ENCODE measurements around the gene EML1. TPM values are rescaled to one million over a fixed set of nuclear protein-coding genes. Genes with fewer than 3 reads are reported as not detected.

The EML1 gene
- total RNA-seq, 1 donor from 2014 or later = 34.9 TPM

DNA sequence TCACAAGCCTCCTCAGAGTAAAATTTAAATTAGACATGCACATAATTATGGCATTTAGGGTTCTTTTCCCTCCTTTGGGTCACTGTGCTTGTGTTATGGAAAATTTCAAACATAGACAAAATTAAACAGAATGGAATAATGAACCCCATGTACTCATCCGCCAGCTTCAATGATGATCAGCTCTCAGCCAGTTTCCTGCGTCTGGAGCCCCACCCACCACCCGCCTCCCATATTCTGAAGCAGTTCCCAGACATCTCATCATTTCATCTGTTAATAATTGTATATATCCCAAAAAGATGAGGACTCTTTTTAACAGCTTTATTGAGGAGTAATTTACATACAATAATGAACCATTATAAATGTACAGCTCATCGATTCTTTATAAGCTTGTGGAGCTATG lies 128.2 kb downstream of the EML1 start:
- Mint-ChIP-seq H3K4me3 (ENCODE audit: low read depth) (no peak overlapping the region), H3K27ac (no peak overlapping the region), H3K27me3 (no peaks in the 10 kb centered on the region), H3K9me3 (ENCODE audit: low read depth) (no peaks in the 10 kb centered on the region), H3K36me3 (ENCODE audit: insufficient read depth) (peaks cover 25% of the 10 kb centered on the region), H3K4me1 (ENCODE audit: low read depth) (no peaks in the 10 kb centered on the region)
- TF ChIP-seq, protein P1, sequence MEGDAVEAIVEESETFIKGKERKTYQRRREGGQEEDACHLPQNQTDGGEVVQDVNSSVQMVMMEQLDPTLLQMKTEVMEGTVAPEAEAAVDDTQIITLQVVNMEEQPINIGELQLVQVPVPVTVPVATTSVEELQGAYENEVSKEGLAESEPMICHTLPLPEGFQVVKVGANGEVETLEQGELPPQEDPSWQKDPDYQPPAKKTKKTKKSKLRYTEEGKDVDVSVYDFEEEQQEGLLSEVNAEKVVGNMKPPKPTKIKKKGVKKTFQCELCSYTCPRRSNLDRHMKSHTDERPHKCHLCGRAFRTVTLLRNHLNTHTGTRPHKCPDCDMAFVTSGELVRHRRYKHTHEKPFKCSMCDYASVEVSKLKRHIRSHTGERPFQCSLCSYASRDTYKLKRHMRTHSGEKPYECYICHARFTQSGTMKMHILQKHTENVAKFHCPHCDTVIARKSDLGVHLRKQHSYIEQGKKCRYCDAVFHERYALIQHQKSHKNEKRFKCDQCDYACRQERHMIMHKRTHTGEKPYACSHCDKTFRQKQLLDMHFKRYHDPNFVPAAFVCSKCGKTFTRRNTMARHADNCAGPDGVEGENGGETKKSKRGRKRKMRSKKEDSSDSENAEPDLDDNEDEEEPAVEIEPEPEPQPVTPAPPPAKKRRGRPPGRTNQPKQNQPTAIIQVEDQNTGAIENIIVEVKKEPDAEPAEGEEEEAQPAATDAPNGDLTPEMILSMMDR (IDR thresholded peaks at IDR 0.05; ENCODE audit: unreplicated experiment) = no peak
- no peak for DNase-seq (ENCODE audit: low spot score, unreplicated experiment)

GRCh38 chr14:99924379-99924778 lies 131.2 kb downstream of the EML1 start:
- TF ChIP-seq, protein P1 (IDR thresholded peaks at IDR 0.05; ENCODE audit: unreplicated experiment) = no peak
- Mint-ChIP-seq H3K4me1 (ENCODE audit: low read depth) (no peaks in the 10 kb centered on the region), H3K27me3 (no peaks in the 10 kb centered on the region), H3K27ac (no peak overlapping the region), H3K36me3 (ENCODE audit: insufficient read depth) (peaks cover 33% of the 10 kb centered on the region), H3K4me3 (ENCODE audit: low read depth) (no peak overlapping the region), H3K9me3 (ENCODE audit: low read depth) (peaks cover 6% of the 10 kb centered on the region)
- no peak for DNase-seq (ENCODE audit: low spot score, unreplicated experiment)

GRCh38 chr14:99925471-99925870 lies 132.3 kb downstream of the EML1 start:
- H3K9me3 Mint-ChIP-seq (ENCODE audit: low read depth) = peaks cover 6% of the 10 kb centered on the region
- no peak overlapping the region for H3K27ac Mint-ChIP-seq
- peaks cover 30% of the 10 kb centered on the region for H3K36me3 Mint-ChIP-seq (ENCODE audit: insufficient read depth)
- TF ChIP-seq, protein P1 (IDR thresholded peaks at IDR 0.05; ENCODE audit: unreplicated experiment) = no peak
- no peaks in the 10 kb centered on the region for H3K4me1 Mint-ChIP-seq (ENCODE audit: low read depth)
- H3K27me3 Mint-ChIP-seq = no peaks in the 10 kb centered on the region
- no peak for DNase-seq (ENCODE audit: low spot score, unreplicated experiment)
- no peak overlapping the region for H3K4me3 Mint-ChIP-seq (ENCODE audit: low read depth)

DNA sequence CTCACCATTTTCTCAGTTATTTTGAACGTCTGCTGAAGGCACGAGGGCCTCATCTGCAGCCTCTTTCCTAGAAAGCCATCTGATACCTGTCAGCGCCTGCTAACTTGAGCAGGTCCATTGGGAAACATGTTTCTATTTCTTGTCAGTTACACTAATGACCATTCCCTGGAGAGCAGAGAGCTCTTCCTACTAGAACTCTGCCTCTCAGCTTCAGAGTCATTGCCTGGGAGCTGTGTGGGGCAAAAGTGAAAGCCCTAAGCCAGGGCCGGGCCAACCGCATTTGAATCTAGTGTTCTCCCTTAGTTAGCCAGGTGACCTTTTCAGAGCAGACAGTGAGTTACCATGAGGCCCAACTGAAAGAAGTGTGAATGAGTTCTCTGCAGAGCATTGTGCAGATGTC lies 135.8 kb downstream of the EML1 start:
- no peak overlapping the region for H3K4me3 Mint-ChIP-seq (ENCODE audit: low read depth)
- no peaks in the 10 kb centered on the region for H3K27me3 Mint-ChIP-seq
- TF ChIP-seq, protein P1 (IDR thresholded peaks at IDR 0.05; ENCODE audit: unreplicated experiment) = no peak
- H3K27ac Mint-ChIP-seq = no peak overlapping the region
- peaks cover 19% of the 10 kb centered on the region for H3K36me3 Mint-ChIP-seq (ENCODE audit: insufficient read depth)
- no peak for DNase-seq (ENCODE audit: low spot score, unreplicated experiment)
- H3K4me1 Mint-ChIP-seq (ENCODE audit: low read depth) = no peaks in the 10 kb centered on the region
- H3K9me3 Mint-ChIP-seq (ENCODE audit: low read depth) = peaks cover 6% of the 10 kb centered on the region

GRCh38 chr14:99929601-99930000 lies 136.4 kb downstream of the EML1 start:
- no peak overlapping the region for H3K27ac Mint-ChIP-seq
- no peaks in the 10 kb centered on the region for H3K27me3 Mint-ChIP-seq
- H3K4me3 Mint-ChIP-seq (ENCODE audit: low read depth) = no peak overlapping the region
- H3K9me3 Mint-ChIP-seq (ENCODE audit: low read depth) = peaks cover 6% of the 10 kb centered on the region
- no peak for DNase-seq (ENCODE audit: low spot score, unreplicated experiment)
- TF ChIP-seq, protein P1 (IDR thresholded peaks at IDR 0.05; ENCODE audit: unreplicated experiment) = no peak
- peaks cover 19% of the 10 kb centered on the region for H3K36me3 Mint-ChIP-seq (ENCODE audit: insufficient read depth)
- H3K4me1 Mint-ChIP-seq (ENCODE audit: low read depth) = no peaks in the 10 kb centered on the region

All from progenitor cell of endocrine pancreas (in vitro differentiated cells).